ENCODE measurements around the gene CEP70. TPM values are rescaled to one million over a fixed set of nuclear protein-coding genes. Genes with fewer than 3 reads are reported as not detected.
"Not testable (repeated sequence)": the region's sequence is repeated elsewhere in the genome, so short reads cannot be mapped to it uniquely, and the experiment has no call there.

CEP70 gene
- total RNA-seq, 1 donor from 2014 or later: 17.3 TPM

- no peak for ATAC-seq
Measured at GRCh38 chr3:138507524-138507923, 86.5 kb downstream of the CEP70 start.

- no peak for ATAC-seq
Measured at GRCh38 chr3:138498991-138499390, 95.1 kb downstream of the CEP70 start.

GRCh38 chr3:138497851-138498250 lies 96.2 kb downstream of the CEP70 start:
- no peak for ATAC-seq

- ATAC-seq: no peak
Measured at GRCh38 chr3:138497021-138497420, 97.0 kb downstream of the CEP70 start.

DNA sequence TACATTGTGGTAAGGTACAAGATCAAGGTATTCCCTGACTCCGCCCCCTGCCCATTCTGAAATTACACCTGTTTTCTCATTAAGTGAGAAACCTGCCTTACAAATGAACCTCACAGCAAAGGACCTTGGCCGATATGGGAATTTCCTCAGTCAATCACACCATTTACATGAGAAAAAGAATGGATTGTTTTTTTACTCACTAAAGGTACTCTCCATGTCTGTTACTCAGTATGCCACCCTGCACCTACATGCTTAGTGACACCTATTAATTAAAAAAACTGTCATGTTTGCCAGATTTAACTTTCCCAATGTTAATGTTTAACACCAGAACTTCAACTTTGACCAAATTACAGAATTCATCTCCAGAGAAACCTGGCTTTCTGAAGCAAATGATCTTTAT lies 97.6 kb downstream of the CEP70 start:
- ATAC-seq: no peak

DNA sequence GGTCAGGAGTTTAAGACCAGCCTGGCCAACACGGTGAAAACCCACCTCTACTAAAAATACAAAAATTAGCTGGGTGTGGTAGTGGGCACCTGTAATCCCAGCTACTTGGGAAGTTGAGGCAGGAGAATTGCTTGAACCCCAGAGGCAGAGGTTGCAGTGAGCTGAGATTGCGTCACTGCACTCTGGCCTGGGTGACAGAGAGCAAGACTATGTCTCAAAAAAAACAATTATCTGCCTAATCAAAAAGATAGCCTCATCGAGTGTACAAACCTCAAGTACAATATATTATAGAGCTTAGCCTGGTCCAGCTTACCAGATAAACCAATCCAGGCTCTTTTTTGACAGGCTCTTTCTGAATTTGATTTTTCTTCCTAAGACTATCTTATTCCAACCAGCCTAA lies 98.4 kb downstream of the CEP70 start:
- ATAC-seq: not testable (repeated sequence)

- ATAC-seq: no peak
Measured at GRCh38 chr3:138494607-138494929, 99.5 kb downstream of the CEP70 start.

GRCh38 chr3:138493804-138494606 lies 100.1 kb downstream of the CEP70 start:
- ATAC-seq: peak; percentile 50

DNA sequence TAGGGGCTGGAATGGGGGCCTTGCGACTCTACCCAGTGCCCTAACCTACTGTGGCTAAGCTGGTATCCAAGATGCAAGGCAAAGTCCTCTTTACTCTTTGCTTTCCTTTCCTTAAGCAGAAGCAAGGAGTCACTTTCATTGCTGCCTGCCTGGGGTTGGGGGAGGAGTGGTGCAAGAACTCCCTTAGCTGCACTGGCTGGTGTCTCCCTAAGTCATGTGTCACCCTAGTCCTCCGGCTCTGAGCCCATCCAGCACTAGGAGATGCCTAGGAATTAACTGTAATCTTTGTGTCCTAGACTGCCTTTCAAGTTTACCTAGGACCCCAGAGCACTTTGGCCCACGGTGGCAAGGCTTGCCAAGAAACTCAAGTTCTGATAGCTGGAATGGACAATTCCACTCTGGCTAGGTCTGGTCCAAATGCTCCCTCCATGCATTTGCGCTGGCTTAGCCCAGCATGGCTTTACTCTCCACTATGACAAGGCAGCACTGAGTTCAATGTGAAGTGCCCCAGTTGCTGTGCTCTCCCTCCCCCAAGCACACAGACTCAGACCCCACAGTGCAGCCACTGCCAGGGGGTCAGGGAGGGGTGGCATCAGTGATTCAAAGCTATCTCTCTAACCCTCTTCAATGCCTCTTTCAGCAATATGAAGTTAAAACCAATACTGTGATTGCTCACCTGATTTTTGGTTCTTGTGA lies 100.9 kb downstream of the CEP70 start:
- ATAC-seq: no peak

GRCh38 chr3:138491971-138492370 lies 102.1 kb downstream of the CEP70 start:
- ATAC-seq: no peak

- ATAC-seq: not testable (repeated sequence)
Measured at GRCh38 chr3:138486580-138486979, 107.5 kb downstream of the CEP70 start.

GRCh38 chr3:138484672-138485071 lies 109.4 kb downstream of the CEP70 start:
- ATAC-seq: not testable (repeated sequence)

DNA sequence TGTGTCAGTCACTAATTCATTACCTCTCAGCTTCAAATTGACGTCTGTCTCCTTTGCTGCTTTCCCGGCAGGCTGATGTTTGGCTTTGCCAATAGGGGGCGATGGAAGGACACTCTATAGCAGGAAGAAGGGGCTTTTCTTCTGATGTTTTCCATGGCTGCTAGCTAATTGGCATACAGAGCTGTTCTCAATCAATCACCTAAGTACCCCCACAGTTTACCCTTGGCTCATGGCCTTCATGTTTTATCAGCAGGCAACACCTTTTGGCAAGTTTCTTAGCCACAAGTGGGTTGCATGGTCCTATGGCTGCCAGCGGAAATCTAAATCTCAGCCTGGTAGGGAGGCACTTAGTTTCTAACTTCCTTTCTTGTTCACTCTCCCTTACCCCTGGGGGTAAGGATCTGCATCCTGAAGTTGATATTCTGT lies 114.6 kb downstream of the CEP70 start:
- ATAC-seq: no peak

GRCh38 chr3:138477801-138478200 lies 116.3 kb downstream of the CEP70 start:
- ATAC-seq: no peak

DNA sequence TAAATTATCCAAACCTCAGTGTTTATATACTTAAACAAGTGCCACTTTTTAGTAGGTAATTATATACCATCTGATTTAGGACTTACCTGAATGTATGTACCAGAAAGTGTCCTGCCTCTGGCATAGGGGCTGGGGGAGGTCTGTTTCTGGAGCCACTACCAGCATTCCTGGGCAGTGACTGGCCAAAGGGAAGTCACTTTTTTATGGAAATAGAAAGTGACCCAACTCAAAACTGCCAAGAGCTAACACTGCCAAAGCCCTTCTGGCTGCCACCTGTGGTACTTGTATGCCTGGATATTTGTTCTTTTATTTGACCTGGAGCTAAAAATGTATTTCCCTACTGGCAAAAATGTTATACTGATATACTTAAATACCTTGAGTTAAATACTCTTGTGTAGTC lies 116.9 kb downstream of the CEP70 start:
- ATAC-seq: no peak

DNA sequence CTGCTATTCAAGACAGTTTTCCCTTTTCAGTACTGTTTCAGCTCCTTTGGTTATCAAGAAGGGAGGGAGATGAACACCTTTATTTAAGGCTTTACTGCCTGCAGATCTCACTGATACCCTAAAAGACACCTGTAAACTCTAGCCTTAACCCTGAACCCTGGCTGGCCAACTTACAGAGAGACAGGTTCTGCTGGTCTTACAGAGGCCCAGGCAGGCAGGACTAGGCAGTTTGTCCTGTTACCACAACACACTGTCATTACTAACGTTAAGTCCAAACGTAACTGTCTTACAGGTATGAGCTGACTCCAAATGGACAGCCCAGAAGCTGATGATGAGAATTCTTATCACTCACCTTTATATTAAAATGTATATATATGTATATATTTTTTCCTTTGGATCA lies 117.5 kb downstream of the CEP70 start:
- ATAC-seq: peak; percentile 89

- no peak for ATAC-seq
Measured at GRCh38 chr3:138474163-138474562, 119.9 kb downstream of the CEP70 start.

GRCh38 chr3:138473391-138473790 lies 120.7 kb downstream of the CEP70 start:
- ATAC-seq: no peak

DNA sequence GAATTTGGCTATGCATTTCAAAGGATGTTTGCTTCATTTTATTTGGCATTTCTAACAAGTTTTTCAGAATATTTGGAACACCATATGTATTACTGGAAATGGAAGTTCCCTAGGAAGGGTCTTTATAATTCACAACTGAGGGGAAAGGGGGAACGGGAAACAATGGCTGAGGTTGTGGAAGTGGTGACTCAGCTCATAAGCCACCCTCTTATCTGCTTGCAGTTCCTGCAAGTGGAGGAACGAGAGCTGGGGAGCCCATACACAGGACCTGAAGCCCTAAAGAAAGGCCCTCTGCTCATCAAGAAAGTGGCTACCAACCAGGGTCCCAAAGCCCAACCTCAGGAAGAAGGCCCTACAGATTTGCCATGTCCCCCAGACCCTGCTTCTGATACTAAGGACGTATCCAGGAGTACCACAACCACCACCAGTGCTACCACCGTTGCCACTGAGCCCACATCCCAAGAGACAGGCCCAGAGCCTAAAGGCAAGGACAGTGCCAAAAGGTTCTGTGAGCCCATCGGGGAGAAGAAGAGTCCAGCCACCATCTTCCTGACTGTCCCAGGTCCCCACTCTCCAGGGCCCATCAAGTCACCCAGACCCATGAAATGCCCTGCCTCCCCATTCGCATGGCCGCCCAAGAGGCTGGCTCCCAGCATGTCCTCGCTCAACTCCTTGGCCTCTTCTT lies 121.8 kb downstream of the CEP70 start:
- no peak for ATAC-seq

- ATAC-seq: no peak
Measured at GRCh38 chr3:138471481-138471880, 122.6 kb downstream of the CEP70 start.

DNA sequence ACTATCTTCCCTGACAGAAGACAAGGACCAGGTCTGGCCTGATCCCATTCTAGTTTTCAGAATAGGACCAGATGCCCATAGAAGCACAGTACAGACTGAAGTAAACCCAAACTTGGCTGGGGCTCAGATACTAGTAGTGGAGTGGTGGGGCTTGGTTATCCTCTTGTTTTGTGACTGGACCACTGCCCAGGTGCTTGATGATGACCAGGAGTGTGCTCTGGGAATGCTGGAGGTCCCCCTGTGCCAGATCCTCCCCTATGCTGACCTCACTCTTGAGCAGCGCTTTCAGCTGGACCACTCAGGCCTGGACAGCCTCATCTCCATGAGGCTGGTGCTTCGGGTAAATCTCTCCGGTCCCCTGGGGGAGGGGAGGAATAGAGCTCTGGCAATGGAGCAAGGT lies 123.4 kb downstream of the CEP70 start:
- no peak for ATAC-seq

DNA sequence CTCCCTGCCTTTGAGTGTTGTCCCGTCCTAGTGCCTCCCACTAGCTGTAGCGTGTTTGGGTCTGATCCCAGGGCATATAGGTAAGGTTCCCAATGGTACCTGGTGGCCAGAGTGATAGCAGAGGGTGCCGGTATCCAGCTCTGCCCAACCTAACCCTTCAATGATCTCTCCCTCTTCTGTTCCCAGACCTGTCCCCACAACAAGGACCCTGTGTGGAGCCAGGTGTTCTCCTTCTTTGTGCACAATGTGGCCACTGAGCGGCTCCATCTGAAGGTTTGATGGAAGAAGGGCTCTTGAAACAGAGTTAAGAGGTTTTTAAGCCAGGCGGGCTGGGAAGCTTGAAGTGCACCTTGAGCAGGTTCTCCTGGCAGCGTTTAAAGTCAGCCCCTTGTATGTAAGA lies 124.2 kb downstream of the CEP70 start:
- ATAC-seq: no peak

GRCh38 chr3:138468886-138469285 lies 125.2 kb downstream of the CEP70 start:
- no peak for ATAC-seq

GRCh38 chr3:138468451-138468850 lies 125.6 kb downstream of the CEP70 start:
- ATAC-seq: no peak
